SU-DHL-6 (cell line): ENCODE measurements around the gene DYSF.

ENCODE experiments used
- EZH2phosphoT487 ChIP-seq: fragments of 200-600 bp; sonication (generic), shearing (Covaris generic); conservative IDR thresholded peaks from 2 replicates; pipeline ENCODE4 v1.6.1; 2018; ENCODE audit warnings: mild to moderate bottlenecking, antibody characterized with exemption, low read length, moderate library complexity, mixed read lengths
- TF ChIP-seq, protein P1 (sequence below): fragments of 200-600 bp; sonication (generic); IDR thresholded peaks from one replicate; pipeline ENCODE4 v1.5.1; 2017; ENCODE audit warnings: antibody characterized with exemption, mild to moderate bottlenecking, low read length, moderate library complexity; ENCODE audit not compliant: insufficient read depth, poor library complexity, severe bottlenecking

DNA sequence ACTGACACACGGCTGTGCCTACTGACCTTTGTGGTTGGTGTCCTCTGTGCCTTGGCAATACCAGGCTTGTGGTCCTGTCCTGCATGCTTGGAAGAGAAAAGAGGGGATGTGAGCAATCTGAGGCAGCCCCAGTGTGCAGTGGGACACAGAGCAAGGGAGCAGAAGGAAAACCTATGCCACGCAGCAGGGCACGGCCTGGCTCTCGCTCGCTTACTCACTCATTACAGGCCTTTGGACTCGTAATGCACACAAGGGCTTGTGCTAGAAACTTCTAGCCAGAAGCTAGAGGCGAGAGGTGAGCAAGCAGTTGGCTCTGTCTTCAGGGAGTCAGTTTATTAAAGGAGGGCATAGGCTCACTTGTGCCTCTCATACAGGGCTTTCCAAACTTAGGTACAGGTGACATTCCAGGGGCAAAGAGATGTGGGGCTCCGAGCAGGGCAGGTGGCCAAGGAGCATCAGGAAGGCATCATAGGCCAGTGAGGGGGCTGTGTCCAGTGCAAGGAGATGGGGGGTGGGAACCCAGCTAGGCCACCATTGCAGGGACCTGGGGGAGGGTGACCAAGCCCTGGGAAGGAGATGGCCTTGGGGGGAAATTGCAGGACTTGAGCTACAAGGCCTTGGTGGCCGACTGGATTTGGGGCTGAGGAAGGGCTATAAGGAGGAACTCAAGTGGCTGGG is 100.8 kb downstream of the DYSF start:
- TF ChIP-seq, protein P1, sequence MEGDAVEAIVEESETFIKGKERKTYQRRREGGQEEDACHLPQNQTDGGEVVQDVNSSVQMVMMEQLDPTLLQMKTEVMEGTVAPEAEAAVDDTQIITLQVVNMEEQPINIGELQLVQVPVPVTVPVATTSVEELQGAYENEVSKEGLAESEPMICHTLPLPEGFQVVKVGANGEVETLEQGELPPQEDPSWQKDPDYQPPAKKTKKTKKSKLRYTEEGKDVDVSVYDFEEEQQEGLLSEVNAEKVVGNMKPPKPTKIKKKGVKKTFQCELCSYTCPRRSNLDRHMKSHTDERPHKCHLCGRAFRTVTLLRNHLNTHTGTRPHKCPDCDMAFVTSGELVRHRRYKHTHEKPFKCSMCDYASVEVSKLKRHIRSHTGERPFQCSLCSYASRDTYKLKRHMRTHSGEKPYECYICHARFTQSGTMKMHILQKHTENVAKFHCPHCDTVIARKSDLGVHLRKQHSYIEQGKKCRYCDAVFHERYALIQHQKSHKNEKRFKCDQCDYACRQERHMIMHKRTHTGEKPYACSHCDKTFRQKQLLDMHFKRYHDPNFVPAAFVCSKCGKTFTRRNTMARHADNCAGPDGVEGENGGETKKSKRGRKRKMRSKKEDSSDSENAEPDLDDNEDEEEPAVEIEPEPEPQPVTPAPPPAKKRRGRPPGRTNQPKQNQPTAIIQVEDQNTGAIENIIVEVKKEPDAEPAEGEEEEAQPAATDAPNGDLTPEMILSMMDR, result no peak
- TF ChIP-seq EZH2phosphoT487, result no peak
